ENCODE measurements around the gene CSK. TPM values are rescaled to one million over a fixed set of nuclear protein-coding genes. Genes with fewer than 3 reads are reported as not detected.

CSK gene
- 55.9 to 67.4 TPM (median 62.0 TPM) in 5 replicates for total RNA-seq (2022; extraction: Qiagen RNA extraction; ENCODE audit: low read depth)

DNA sequence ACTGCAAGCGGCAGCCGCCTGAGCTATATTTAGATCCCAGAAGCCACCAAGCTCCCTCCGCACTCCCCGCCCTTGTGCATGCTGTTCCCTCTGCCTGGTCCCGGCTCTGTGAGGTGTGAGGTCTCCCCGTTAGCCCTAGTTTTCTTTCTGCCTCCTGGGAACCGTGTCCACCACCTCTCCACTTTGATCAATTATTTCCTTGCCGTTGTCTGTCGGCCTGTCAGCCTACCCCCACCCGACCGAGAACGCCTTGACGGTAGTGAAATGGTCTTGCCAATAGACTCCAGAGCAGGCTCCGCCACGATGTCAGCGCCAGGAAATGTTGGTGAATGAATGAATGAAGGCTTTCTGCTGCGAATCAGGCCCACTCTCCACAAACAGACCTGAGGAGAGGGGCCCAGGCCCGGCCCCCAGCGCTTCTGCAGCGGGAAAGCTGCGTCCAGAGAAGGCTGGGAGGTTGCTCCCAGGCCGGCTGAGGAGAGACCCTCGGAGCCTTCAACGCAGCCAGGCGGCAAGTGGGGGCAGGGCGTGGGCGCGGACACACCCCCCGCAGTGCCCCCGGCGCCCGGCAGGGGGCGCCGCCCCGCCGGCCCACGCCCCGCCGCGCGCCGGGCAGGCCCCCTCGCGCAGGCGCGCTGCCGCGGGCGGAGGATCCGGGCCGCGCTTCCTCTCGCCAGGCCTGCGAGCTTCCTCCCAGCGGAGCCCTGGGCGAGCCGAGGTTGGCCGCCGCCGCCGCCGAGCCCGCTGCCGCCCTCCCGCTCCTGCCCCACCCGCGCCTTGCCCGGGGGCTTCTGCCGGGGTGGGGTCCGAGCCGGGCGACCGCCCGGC lies at the start of gene CSK:
Gene CSK (plus strand): TSS at position 650 of the 828 bp plus-strand sequence. CDS start 16,218 bp downstream, outside the sequence.

DNA sequence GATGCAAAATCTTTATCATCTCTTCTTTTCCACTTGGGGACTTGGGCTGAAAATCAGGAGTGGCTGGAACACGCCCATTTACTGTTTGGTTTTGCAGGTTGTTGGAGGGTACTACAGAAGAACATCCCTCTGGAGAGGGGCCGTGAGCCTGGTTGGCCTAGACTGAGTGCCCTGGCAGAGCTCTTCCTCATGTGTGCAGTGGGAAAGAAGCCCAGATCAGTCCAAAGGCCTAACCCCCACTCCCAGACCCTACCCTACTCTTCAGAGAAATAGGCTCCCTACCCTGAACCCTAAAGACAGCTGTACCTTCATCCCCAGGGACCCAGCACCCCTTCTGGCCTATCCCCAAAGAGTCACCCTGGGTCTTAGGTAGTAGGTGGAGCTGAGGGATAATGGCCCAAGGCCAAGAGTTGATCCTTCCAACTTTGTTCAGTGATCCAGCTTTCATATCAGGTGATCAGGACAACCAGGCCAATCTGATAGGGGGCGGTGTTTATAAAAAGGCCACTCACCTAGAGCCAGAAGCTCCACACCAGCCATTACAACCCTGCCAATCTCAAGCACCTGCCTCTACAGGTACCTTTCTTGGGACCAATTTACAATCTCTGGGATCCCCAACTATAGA lies 33.4 kb upstream of the CSK start, which contains the start of gene CYP1A2:
Gene CYP1A2 (plus strand): TSS at position 524 of the 625 bp plus-strand sequence. CDS start 894 bp downstream, outside the sequence.

GRCh38 chr15:74812533-74812932 lies 30.7 kb downstream of the CSK start, which contains the start of gene LMAN1L:
LMAN1L (plus strand) TSS chr15:74812835; CDS start chr15:74812855, 20 bp downstream.

GRCh38 chr15:74826364-74826819 lies 44.5 kb downstream of the CSK start, which contains the start of gene CPLX3:
CPLX3 (plus strand) TSS chr15:74826627; CDS start chr15:74826704, 77 bp downstream.

DNA sequence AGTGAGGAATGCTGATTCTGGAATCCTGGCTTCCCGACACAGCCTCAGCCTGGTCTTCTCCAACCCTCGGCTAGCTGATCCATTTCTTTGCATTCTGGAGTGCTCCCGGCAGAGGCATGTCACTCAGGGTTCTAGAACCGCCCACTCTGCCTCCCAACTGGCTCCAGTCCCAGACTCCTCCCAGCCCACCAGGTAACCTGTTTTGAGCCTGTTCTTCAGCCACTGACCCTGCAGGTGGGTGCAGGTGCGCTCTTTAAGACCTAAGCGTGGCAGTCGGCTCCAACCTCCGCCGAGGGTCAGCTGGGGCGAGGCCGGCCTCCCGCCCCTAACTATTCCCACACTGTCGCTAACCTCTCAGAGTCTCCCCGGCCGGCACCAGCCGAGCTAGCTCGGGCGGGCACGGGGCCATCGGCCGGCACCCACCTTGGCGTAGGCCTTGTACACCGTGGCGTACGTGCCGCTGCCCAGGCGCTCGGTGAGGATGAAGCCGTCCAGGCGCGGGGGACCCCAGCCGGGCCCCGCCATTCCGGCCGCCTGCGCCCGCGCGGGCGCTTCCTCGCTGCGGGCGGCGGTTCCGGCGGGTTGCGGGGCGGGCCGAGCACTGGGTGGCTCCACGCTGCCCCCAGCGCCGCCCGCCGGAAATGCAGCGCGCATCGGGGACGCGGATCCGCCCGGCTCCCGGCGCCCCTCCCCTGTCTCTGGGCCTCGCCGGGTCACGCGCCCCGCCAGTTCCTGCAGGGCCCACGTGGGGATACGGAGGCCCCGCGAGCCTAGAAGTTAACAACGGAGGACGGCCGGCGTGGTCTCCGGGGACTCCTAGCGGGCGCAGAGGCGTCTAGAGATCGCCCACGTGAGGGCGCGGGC lies 60.9 kb downstream of the CSK start, which contains the start of gene ULK3:
Gene ULK3 (minus strand): TSS at position 576 of the 864 bp plus-strand sequence. CDS start 51 bp downstream, at position 525.

Other genes with a start within 250 kb of the CSK start
- gene ARID3B, start 240.9 kb upstream of the CSK start, total RNA-seq (2022; extraction: Qiagen RNA extraction; ENCODE audit: low read depth) = 2.0 to 3.7 TPM (median 3.0 TPM) in 5 replicates
- 31.7 to 36.2 TPM (median 33.4 TPM) in 5 replicates for gene CLK3, start 166.2 kb upstream of the CSK start, total RNA-seq (2022; extraction: Qiagen RNA extraction; ENCODE audit: low read depth)
- 17.1 to 23.2 TPM (median 19.0 TPM) in 5 replicates for gene EDC3, start 86.1 kb upstream of the CSK start, total RNA-seq (2022; extraction: Qiagen RNA extraction; ENCODE audit: low read depth)
- gene CYP1A1, start 56.6 kb upstream of the CSK start, total RNA-seq (2022; extraction: Qiagen RNA extraction; ENCODE audit: low read depth) = 1.1 to 2.3 TPM (median 1.7 TPM) in 5 replicates
- 0.05 TPM in 1 of 5 replicates, not detected in the others for gene CYP1A2, start 33.2 kb upstream of the CSK start, total RNA-seq (2022; extraction: Qiagen RNA extraction; ENCODE audit: low read depth)
- gene LMAN1L, start 30.8 kb downstream of the CSK start, total RNA-seq (2022; extraction: Qiagen RNA extraction; ENCODE audit: low read depth) = not detected in 5 replicates
- 0.07 to 0.13 TPM in 2 of 5 replicates, not detected in the others for gene CPLX3, start 44.5 kb downstream of the CSK start, total RNA-seq (2022; extraction: Qiagen RNA extraction; ENCODE audit: low read depth)
- 29.2 to 34.6 TPM (median 32.7 TPM) in 5 replicates for gene ULK3, start 61.1 kb downstream of the CSK start, total RNA-seq (2022; extraction: Qiagen RNA extraction; ENCODE audit: low read depth)
- gene SCAMP2, start 91.3 kb downstream of the CSK start, total RNA-seq (2022; extraction: Qiagen RNA extraction; ENCODE audit: low read depth) = 54.4 to 68.8 TPM (median 65.9 TPM) in 5 replicates
- 27.2 to 38.6 TPM (median 30.2 TPM) in 5 replicates for gene MPI, start 108.0 kb downstream of the CSK start, total RNA-seq (2022; extraction: Qiagen RNA extraction; ENCODE audit: low read depth)
- 30.1 to 38.8 TPM (median 36.4 TPM) in 5 replicates for gene FAM219B, start 124.8 kb downstream of the CSK start, total RNA-seq (2022; extraction: Qiagen RNA extraction; ENCODE audit: low read depth)
- gene COX5A, start 156.0 kb downstream of the CSK start, total RNA-seq (2022; extraction: Qiagen RNA extraction; ENCODE audit: low read depth) = 525 to 634 TPM (median 565 TPM) in 5 replicates
- gene RPP25, start 174.7 kb downstream of the CSK start, total RNA-seq (2022; extraction: Qiagen RNA extraction; ENCODE audit: low read depth) = 22.1 to 29.5 TPM (median 27.1 TPM) in 5 replicates
- gene SCAMP5, start 213.5 kb downstream of the CSK start, total RNA-seq (2022; extraction: Qiagen RNA extraction; ENCODE audit: low read depth) = 10.1 to 14.2 TPM (median 12.0 TPM) in 5 replicates
- gene PPCDC, start 241.5 kb downstream of the CSK start, total RNA-seq (2022; extraction: Qiagen RNA extraction; ENCODE audit: low read depth) = 12.4 to 18.3 TPM (median 16.6 TPM) in 5 replicates

All from A549 treated with GW870086 at 1 μM for 4 hours (cell line).